PC-3 (cell line): ENCODE results near the gene TRAF3.

Experiments used
- CTCF ChIP-seq: fragments of 300-600 bp; sonication (generic); conservative IDR thresholded peaks from 2 replicates; pipeline ENCODE4 v1.5.1; 2017; ENCODE audit warnings: antibody characterized with exemption, low read depth, mild to moderate bottlenecking, low read length
- EZH2 ChIP-seq: fragments of 300-600 bp; sonication (generic); IDR thresholded peaks from one replicate; pipeline ENCODE4 v1.6.1; 2017; ENCODE audit warnings: antibody characterized with exemption, mild to moderate bottlenecking, low read length; ENCODE audit not compliant: unreplicated experiment
- EZH2phosphoT487 ChIP-seq: fragments of 300-600 bp; sonication (generic); IDR thresholded peaks from 2 replicates; pipeline ENCODE4 v1.6.1; 2018; ENCODE audit warnings: mild to moderate bottlenecking, antibody characterized with exemption, low read length, borderline replicate concordance

GRCh38 chr14:102917469-102918211 is 140.4 kb downstream of the TRAF3 start:
- TF ChIP-seq CTCF = peak; percentile 71
- no peak for TF ChIP-seq EZH2
- TF ChIP-seq EZH2phosphoT487 = no peak
